Caco-2 (cell line): Measurements from ENCODE around the gene NT5C3A. TPM values are rescaled to one million over a fixed set of nuclear protein-coding genes. Genes with fewer than 3 reads are reported as not detected.
A peak's percentile ranks its signal among the peaks of the same experiment; 100 is the strongest.
"Not testable (repeated sequence)": the region's sequence is repeated elsewhere in the genome, so short reads cannot be mapped to it uniquely, and the experiment has no call there.

Experiments
- BruUV-seq: library from RNA; stranded (reverse); fragments of 400-500 nt; replicated peaks from 2 replicates; lab custom pipeline; 2021; lab: Mats Ljungman, UMichigan
- CTCF ChIA-PET: fragments of 300-600 bp; sonication (Branson Sonifier 250); formaldehyde crosslinking; loops from one replicate; lab custom pipeline; 2022; ENCODE audit warnings: antibody characterized with exemption; lab: Charles Lee
- POLR2A ChIA-PET: fragments of 300-600 bp; sonication (Branson Sonifier 250); formaldehyde crosslinking; loops from one replicate; lab custom pipeline; 2022; ENCODE audit warnings: antibody characterized with exemption; lab: Charles Lee
- DNase-seq, 2 experiments: peaks; one replicate each; pipeline versions ENCODE4 v3.0.0 to v3.0.0-alpha.2; 2020 to 2022
- H3K27me3 ChIP-seq: replicated peaks from 2 replicates; pipeline ENCODE4 v1.6.0; 2011; ENCODE audit warnings: low read length; ENCODE audit not compliant: control insufficient read depth, insufficient read depth
- H3K36me3 ChIP-seq: 2 replicates; pipeline ENCODE4 v1.5.1; 2011; ENCODE audit warnings: low read length; ENCODE audit not compliant: control insufficient read depth, insufficient read depth
- H3K4me1 ChIP-seq: fragments of 250-450 bp; sonication (Bioruptor Pico); 2 replicates; pipeline ENCODE4 v1.5.1; 2020; ENCODE audit warnings: mild to moderate bottlenecking
- H3K4me3 ChIP-seq: 2 replicates; pipeline ENCODE4 v1.5.1; 2011; ENCODE audit warnings: low read depth, mild to moderate bottlenecking, control low read depth, low read length
- H3K9me3 ChIP-seq: fragments of 250-450 bp; sonication (Bioruptor Pico); 2 replicates; pipeline ENCODE4 v1.5.1; 2020; ENCODE audit warnings: mild to moderate bottlenecking, moderate library complexity
- H3K27ac Mint-ChIP-seq: one replicate; pipeline ENCODE4 v1.8.0; 2022; ENCODE audit warnings: mixed read lengths; ENCODE audit not compliant: unreplicated experiment
- H3K27me3 Mint-ChIP-seq: one replicate; pipeline ENCODE4 v1.8.0; 2022; ENCODE audit warnings: mixed read lengths; ENCODE audit not compliant: insufficient read depth, unreplicated experiment
- H3K36me3 Mint-ChIP-seq: one replicate; pipeline ENCODE4 v1.8.0; 2022; ENCODE audit warnings: mild to moderate bottlenecking, mixed read lengths; ENCODE audit not compliant: insufficient read depth, unreplicated experiment
- H3K4me1 Mint-ChIP-seq: one replicate; pipeline ENCODE4 v1.8.0; 2022; ENCODE audit warnings: low read depth, mixed read lengths; ENCODE audit not compliant: unreplicated experiment
- H3K4me3 Mint-ChIP-seq: one replicate; pipeline ENCODE4 v1.8.0; 2022; ENCODE audit warnings: mild to moderate bottlenecking, moderate library complexity, mixed read lengths; ENCODE audit not compliant: unreplicated experiment
- H3K9me3 Mint-ChIP-seq: one replicate; pipeline ENCODE4 v1.8.0; 2022; ENCODE audit warnings: mixed read lengths; ENCODE audit not compliant: unreplicated experiment
- intact Hi-C: fragments of 100-400 bp; cut with micrococcal nuclease; formaldehyde crosslinking; loops from one replicate; pipeline ENCODE4 v1.10.0; 2022; ENCODE audit not compliant: unreplicated experiment
- total RNA-seq: library from RNA; stranded (reverse); gene quantifications from 2 replicates; pipeline ENCODE4 v1.2.3, GENCODE V29; 2022
- TF ChIP-seq, protein P1 (sequence below), 2 experiments: fragments of 200-600 bp in 1 of 2; IDR thresholded peaks; 1 replicate in 1 of 2; 2 replicates in 1 of 2; pipeline versions ENCODE4 v1.5.1 to v1.8.0; 2011 to 2022; ENCODE audit warnings: antibody characterized with exemption in 1 of 2, control low read depth in 1 of 2, inconsistent platforms in 1 of 2, low read depth in 1 of 2, low read length in 1 of 2, mild to moderate bottlenecking in 1 of 2, moderate library complexity in 1 of 2; ENCODE audit not compliant: insufficient read depth in 1 of 2, severe bottlenecking in 1 of 2, unreplicated experiment in 1 of 2

The NT5C3A gene
- total RNA-seq, 1 experiment from 2014 or later = 32.6 TPM

DNA sequence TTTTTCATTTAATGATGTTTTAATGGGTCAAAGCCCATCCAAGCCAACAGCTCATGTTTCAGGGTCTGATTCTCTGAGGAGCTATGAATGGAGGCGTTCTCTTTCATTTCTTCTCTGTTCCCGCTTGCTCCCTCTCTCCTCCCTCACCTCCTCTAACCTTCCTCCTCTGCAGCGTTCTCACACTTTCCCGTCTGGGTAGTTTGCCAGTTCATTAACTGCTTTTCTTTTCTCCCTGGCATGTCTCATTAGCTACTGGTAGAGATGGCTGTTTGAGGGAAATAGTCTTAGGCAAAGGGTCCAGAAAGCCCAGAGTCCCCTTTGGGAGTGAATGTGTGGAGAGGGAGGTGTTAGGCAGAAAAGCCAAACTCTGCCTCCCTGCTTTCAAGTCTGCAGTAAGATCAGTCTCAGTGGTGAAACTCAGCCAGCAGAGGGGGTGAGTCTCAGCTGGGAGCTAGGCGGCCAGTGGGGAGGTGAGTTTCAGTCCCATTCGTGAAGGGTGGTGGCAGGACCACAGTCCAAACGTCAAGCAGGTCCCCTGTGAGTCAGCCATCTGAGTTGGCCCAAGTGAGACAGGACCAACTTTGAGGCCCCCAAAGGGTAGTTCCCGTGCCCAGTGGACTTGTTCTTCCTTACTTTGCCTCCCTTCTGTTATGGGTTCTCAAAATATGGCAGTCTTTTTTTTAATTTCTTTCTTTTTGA, 98.0 kb downstream of the NT5C3A start:
- POLR2A ChIA-PET, CTCF ChIA-PET, H3K9me3 ChIP-seq, H3K27me3 ChIP-seq, BruUV-seq, H3K36me3 ChIP-seq, DNase-seq, H3K4me1 Mint-ChIP-seq, H3K4me1 ChIP-seq, H3K4me3 Mint-ChIP-seq, H3K27ac Mint-ChIP-seq, H3K27me3 Mint-ChIP-seq, H3K9me3 Mint-ChIP-seq, H3K4me3 ChIP-seq, H3K36me3 Mint-ChIP-seq: not testable (repeated sequence)
- TF ChIP-seq, protein P1, sequence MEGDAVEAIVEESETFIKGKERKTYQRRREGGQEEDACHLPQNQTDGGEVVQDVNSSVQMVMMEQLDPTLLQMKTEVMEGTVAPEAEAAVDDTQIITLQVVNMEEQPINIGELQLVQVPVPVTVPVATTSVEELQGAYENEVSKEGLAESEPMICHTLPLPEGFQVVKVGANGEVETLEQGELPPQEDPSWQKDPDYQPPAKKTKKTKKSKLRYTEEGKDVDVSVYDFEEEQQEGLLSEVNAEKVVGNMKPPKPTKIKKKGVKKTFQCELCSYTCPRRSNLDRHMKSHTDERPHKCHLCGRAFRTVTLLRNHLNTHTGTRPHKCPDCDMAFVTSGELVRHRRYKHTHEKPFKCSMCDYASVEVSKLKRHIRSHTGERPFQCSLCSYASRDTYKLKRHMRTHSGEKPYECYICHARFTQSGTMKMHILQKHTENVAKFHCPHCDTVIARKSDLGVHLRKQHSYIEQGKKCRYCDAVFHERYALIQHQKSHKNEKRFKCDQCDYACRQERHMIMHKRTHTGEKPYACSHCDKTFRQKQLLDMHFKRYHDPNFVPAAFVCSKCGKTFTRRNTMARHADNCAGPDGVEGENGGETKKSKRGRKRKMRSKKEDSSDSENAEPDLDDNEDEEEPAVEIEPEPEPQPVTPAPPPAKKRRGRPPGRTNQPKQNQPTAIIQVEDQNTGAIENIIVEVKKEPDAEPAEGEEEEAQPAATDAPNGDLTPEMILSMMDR (IDR thresholded peaks at IDR 0.05; ENCODE audit: insufficient read depth in 1 of 2, low read depth in 1 of 2, low read length in 1 of 2, severe bottlenecking in 1 of 2, unreplicated experiment in 1 of 2) = peak in 1 of 2 experiments; percentile 29
- intact Hi-C loops = loop anchor here (1.0 kb wide), 1 partner anchor 86 kb away; no protein-coding TSS in a partner anchor

Other genes starting within 250 kb of the NT5C3A start
- 30.2 and 30.8 TPM in 2 replicates for gene KBTBD2, start 171.0 kb downstream of the NT5C3A start, total RNA-seq
- gene FKBP9, start 105.3 kb downstream of the NT5C3A start, total RNA-seq = 74.3 and 82.6 TPM in 2 replicates
- 20.3 and 22.2 TPM in 2 replicates for gene RP9, start 46.6 kb upstream of the NT5C3A start, total RNA-seq
- 4.7 and 5.6 TPM in 2 replicates for gene BBS9, start 66.8 kb upstream of the NT5C3A start, total RNA-seq